ENCODE results near the gene TOMT.

Gene TOMT
- long read RNA-seq = 0 reads

DNA sequence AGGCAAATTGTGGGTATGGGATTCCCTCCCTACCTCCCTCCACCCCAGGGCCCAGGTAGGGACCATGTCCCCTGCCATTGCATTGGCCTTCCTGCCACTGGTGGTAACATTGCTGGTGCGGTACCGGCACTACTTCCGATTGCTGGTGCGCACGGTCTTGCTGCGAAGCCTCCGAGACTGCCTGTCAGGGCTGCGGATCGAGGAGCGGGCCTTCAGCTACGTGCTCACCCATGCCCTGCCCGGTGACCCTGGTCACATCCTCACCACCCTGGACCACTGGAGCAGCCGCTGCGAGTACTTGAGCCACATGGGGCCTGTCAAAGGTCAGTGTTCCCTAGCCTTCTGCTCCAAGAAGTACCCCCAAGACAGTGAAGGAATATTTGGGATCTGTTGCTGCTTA lies at the start of gene TOMT:
TSS of gene TOMT (plus strand) at position 37 of the 400 bp plus-strand sequence. CDS start at position 65, 28 bp downstream.
- H3K27me3 ChIP-seq (ENCODE audit: insufficient read depth, poor library complexity, severe bottlenecking) = no peaks in the 10 kb centered on the region
- TF ChIP-seq GABPA (IDR thresholded peaks at IDR 0.05; ENCODE audit: low read depth) (no peak), SPI1 (IDR thresholded peaks at IDR 0.05; ENCODE audit: borderline replicate concordance, low read depth) (no peak), POLR2AphosphoS5 (IDR thresholded peaks at IDR 0.05; ENCODE audit: low read depth) (no peak)
- TF ChIP-seq, protein P1, sequence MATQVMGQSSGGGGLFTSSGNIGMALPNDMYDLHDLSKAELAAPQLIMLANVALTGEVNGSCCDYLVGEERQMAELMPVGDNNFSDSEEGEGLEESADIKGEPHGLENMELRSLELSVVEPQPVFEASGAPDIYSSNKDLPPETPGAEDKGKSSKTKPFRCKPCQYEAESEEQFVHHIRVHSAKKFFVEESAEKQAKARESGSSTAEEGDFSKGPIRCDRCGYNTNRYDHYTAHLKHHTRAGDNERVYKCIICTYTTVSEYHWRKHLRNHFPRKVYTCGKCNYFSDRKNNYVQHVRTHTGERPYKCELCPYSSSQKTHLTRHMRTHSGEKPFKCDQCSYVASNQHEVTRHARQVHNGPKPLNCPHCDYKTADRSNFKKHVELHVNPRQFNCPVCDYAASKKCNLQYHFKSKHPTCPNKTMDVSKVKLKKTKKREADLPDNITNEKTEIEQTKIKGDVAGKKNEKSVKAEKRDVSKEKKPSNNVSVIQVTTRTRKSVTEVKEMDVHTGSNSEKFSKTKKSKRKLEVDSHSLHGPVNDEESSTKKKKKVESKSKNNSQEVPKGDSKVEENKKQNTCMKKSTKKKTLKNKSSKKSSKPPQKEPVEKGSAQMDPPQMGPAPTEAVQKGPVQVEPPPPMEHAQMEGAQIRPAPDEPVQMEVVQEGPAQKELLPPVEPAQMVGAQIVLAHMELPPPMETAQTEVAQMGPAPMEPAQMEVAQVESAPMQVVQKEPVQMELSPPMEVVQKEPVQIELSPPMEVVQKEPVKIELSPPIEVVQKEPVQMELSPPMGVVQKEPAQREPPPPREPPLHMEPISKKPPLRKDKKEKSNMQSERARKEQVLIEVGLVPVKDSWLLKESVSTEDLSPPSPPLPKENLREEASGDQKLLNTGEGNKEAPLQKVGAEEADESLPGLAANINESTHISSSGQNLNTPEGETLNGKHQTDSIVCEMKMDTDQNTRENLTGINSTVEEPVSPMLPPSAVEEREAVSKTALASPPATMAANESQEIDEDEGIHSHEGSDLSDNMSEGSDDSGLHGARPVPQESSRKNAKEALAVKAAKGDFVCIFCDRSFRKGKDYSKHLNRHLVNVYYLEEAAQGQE (IDR thresholded peaks at IDR 0.05; ENCODE audit: insufficient replicate concordance, low read depth) = no peak
- TF ChIP-seq, protein P2, sequence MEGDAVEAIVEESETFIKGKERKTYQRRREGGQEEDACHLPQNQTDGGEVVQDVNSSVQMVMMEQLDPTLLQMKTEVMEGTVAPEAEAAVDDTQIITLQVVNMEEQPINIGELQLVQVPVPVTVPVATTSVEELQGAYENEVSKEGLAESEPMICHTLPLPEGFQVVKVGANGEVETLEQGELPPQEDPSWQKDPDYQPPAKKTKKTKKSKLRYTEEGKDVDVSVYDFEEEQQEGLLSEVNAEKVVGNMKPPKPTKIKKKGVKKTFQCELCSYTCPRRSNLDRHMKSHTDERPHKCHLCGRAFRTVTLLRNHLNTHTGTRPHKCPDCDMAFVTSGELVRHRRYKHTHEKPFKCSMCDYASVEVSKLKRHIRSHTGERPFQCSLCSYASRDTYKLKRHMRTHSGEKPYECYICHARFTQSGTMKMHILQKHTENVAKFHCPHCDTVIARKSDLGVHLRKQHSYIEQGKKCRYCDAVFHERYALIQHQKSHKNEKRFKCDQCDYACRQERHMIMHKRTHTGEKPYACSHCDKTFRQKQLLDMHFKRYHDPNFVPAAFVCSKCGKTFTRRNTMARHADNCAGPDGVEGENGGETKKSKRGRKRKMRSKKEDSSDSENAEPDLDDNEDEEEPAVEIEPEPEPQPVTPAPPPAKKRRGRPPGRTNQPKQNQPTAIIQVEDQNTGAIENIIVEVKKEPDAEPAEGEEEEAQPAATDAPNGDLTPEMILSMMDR (IDR thresholded peaks at IDR 0.05; ENCODE audit: insufficient read depth, low read length) = no peak
- no peak for DNase-seq (ENCODE audit: low read depth in 1 of 2, low spot score in 1 of 2)
- H3K27ac ChIP-seq (replicated peaks) = no peak within 1 kb of the TSS
- no peak within 1 kb of the TSS for H3K4me3 ChIP-seq (replicated peaks; ENCODE audit: insufficient read depth, low read length)

- TF ChIP-seq GABPA (IDR thresholded peaks at IDR 0.05; ENCODE audit: low read depth) = no peak
- TF ChIP-seq, protein P2 (IDR thresholded peaks at IDR 0.05; ENCODE audit: insufficient read depth, low read length) = no peak
- TF ChIP-seq, protein P1 (IDR thresholded peaks at IDR 0.05; ENCODE audit: insufficient replicate concordance, low read depth) = no peak
- TF ChIP-seq POLR2AphosphoS5 (IDR thresholded peaks at IDR 0.05; ENCODE audit: low read depth) = no peak
- H3K27me3 ChIP-seq (ENCODE audit: insufficient read depth, poor library complexity, severe bottlenecking) = no peaks in the 10 kb centered on the region
- H3K4me3 ChIP-seq (replicated peaks; ENCODE audit: insufficient read depth, low read length) = no peak overlapping the region
- no peak for DNase-seq (ENCODE audit: low read depth in 1 of 2, low spot score in 1 of 2)
- no peak overlapping the region for H3K27ac ChIP-seq (replicated peaks)
These were observed 47.2 kb upstream of the TOMT start for GRCh38 chr11:72058416-72059034.

- DNase-seq (ENCODE audit: low read depth in 1 of 2, low spot score in 1 of 2) = no peak
- no peaks in the 10 kb centered on the region for H3K27me3 ChIP-seq (ENCODE audit: insufficient read depth, poor library complexity, severe bottlenecking)
- TF ChIP-seq GABPA (IDR thresholded peaks at IDR 0.05; ENCODE audit: low read depth) (no peak), SPI1 (IDR thresholded peaks at IDR 0.05; ENCODE audit: borderline replicate concordance, low read depth) (no peak)
- TF ChIP-seq, protein P1 (IDR thresholded peaks at IDR 0.05; ENCODE audit: insufficient replicate concordance, low read depth) = no peak
- TF ChIP-seq, protein P2 (IDR thresholded peaks at IDR 0.05; ENCODE audit: insufficient read depth, low read length) = no peak
- H3K4me3 ChIP-seq (replicated peaks; ENCODE audit: insufficient read depth, low read length) = no peak overlapping the region
- no peak overlapping the region for H3K27ac ChIP-seq (replicated peaks)
These were observed 43.9 kb upstream of the TOMT start for GRCh38 chr11:72061739-72062396.
